Mucosa of descending colon (tissue), 3 donors: ENCODE measurements around the gene PCSK6. TPM values are rescaled to one million over a fixed set of nuclear protein-coding genes. Genes with fewer than 3 reads are reported as not detected.
"Not testable (repeated sequence)": the region's sequence is repeated elsewhere in the genome, so short reads cannot be mapped to it uniquely, and the experiment has no call there.

ENCODE experiments used
- ATAC-seq: fragments of 200-7000 bp; cut with Tn5 transposase; one replicate; pipeline ENCODE4 v1.9.1; 2020; ENCODE audit warnings: mild to moderate bottlenecking, moderate library complexity
- DNase-seq, 3 donors: peaks; one replicate each; pipeline ENCODE4 v3.0.0-alpha.2; 2020
- H3K36me3 ChIP-seq: fragments of 200-600 bp; one replicate; pipeline ENCODE4 v1.8.0; 2021; ENCODE audit warnings: low read depth, mild to moderate bottlenecking
- H3K4me1 ChIP-seq: fragments of 200-600 bp; one replicate; pipeline ENCODE4 v1.8.0; 2021; ENCODE audit warnings: low read depth, mild to moderate bottlenecking
- H3K4me3 ChIP-seq: fragments of 200-600 bp; one replicate; pipeline ENCODE4 v1.8.0; 2021; ENCODE audit warnings: mild to moderate bottlenecking
- H3K9me3 ChIP-seq: fragments of 200-600 bp; one replicate; pipeline ENCODE4 v1.8.0; 2021; ENCODE audit warnings: mild to moderate bottlenecking
- intact Hi-C, 2 donors: fragments of 100-400 bp; cut with DNase I in 1 of 2; cut with micrococcal nuclease in 1 of 2; formaldehyde crosslinking; loops; one replicate each; pipeline versions ENCODE4 v1.11.0 to v1.11.1; 2022; cut with DNase I, micrococcal nuclease
- total RNA-seq, 3 donors: library from RNA; stranded (reverse); fragmentation: NEBNext Ultra II Directional in 2 of 3; extraction: Animal tissue kit (Norgen Biotek cat#: 25700) in 2 of 3; gene quantifications; one replicate each; pipeline versions ENCODE4 v1.2.1 to v1.2.4, GENCODE V29; 2021 to 2023
- TF ChIP-seq, protein P1 (sequence below): fragments of 200-600 bp; IDR thresholded peaks from one replicate; pipeline ENCODE4 v1.8.0; 2022; ENCODE audit warnings: antibody characterized with exemption, mild to moderate bottlenecking
- donor health status: DM: no; HTN: no; CAD: no; lungs with moderate emphysema.
- donor health status: DM: no; HTN: no; CAD: no.
- donor health status: DM: no; HTN: yes; CAD: no.

PCSK6 gene
- total RNA-seq, 3 donors from 2014 or later: 21.3 to 58.4 (median 30.3) TPM

DNA sequence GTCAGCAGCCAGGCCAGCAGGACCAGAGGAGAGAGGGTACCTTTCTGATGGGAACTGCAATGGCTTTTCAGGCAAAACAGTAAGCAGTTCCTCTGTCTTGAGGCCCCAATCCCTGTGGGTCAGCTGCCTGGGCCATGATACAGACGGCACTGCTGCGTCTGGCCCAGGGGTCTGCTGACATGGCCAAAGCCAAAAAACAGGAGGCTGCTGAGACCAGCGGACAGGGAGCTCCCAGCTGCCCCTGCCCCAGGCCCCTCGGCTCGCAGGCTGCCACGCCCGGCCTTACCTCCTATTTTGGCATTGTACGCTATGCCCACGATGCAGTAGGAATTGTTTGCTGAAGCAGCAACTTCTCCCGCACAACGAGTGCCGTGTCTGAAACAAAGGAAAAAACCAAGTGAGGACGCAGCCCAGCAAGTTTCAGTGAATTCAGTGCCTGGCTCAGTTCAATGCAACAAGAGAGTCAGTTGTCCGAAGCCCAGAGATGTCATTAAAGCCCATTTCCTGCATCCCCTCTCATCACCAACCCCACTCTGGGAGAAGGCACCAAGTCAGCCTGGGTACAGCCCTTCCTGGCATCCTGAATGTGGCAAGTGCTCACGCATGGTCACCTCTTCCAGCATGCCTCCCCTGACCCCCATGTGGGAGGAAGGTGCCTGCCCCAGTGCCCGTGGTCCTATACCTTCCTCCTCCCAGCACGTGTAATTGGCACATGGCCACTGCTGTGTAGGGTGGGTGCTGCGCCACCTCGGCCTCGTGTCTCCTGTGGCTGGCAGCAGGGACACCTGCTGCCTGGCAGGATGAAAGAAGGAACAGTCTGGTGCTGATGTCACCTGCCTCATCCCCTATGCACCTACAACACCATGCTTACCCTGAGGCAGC lies 61.7 kb downstream of the PCSK6 start:
- DNase-seq (no peak), ATAC-seq (no peak)
- H3K36me3 ChIP-seq: no peaks in the 10 kb centered on the region
- TF ChIP-seq, protein P1, sequence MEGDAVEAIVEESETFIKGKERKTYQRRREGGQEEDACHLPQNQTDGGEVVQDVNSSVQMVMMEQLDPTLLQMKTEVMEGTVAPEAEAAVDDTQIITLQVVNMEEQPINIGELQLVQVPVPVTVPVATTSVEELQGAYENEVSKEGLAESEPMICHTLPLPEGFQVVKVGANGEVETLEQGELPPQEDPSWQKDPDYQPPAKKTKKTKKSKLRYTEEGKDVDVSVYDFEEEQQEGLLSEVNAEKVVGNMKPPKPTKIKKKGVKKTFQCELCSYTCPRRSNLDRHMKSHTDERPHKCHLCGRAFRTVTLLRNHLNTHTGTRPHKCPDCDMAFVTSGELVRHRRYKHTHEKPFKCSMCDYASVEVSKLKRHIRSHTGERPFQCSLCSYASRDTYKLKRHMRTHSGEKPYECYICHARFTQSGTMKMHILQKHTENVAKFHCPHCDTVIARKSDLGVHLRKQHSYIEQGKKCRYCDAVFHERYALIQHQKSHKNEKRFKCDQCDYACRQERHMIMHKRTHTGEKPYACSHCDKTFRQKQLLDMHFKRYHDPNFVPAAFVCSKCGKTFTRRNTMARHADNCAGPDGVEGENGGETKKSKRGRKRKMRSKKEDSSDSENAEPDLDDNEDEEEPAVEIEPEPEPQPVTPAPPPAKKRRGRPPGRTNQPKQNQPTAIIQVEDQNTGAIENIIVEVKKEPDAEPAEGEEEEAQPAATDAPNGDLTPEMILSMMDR: no peak
- no peaks in the 10 kb centered on the region for H3K4me1 ChIP-seq
- no peaks in the 10 kb centered on the region for H3K9me3 ChIP-seq
- no peak overlapping the region for H3K4me3 ChIP-seq
- intact Hi-C loops: no loop called here

DNA sequence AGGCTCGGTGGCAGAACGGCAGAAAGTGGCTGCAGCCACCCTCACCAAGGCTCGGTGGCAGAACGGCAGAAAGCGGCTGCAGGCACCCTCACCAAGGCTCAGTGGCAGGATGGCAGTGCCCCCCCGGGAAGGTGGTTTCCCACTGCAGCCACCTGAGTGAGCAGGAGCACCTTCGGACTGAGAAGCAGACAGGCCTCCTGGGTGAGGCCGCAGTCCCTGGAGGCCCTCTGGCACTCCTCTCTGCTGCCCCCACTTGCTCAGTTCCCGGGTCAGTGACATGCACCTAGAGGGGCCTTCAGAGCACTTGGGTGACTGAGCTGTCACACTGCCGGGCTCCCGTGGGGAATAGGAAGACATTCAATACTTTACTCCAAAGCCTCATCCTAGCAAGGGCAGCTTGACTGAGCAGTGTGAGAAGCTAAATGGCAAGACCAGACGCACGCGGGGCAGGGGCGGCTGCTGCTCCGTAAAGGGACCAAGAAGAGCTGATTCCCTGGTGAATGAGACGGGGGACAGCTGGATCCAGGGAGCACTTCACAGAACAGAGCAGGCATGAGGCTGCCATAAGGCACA lies 62.7 kb downstream of the PCSK6 start:
- TF ChIP-seq, protein P1: no peak
- H3K4me1 ChIP-seq: no peaks in the 10 kb centered on the region
- no peak overlapping the region for H3K4me3 ChIP-seq
- no peaks in the 10 kb centered on the region for H3K9me3 ChIP-seq
- DNase-seq: no peak
- H3K36me3 ChIP-seq: no peaks in the 10 kb centered on the region
- intact Hi-C loops: no loop called here
- no peak for ATAC-seq

DNA sequence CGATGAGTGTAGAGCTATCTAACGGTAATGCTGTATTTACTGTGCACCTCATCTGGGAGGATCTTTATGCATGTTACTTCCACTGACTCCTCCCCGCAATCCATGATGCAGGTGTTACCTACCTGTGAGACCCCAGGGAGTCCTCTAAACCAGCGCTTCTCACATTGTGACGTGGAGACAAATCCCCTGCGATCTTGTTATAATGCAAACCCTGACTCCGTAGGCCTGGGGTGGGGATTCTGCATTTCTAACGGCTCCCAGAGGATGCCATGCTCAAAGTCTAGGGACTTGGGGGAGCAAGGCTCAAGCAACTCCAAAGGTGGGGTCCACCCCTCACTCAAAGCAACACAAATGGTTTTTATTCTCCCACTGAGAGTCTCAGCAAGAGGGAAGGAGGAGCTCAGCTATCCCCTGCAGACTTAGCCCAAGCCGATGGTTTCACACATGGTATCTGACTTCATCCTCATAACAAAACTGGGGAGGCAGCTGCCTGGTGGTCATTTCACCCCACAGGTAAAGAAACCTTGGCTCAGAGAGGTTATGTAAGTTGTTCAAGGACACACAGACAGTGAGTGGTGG lies 63.6 kb downstream of the PCSK6 start:
- H3K4me3 ChIP-seq: no peak overlapping the region
- H3K36me3 ChIP-seq: no peaks in the 10 kb centered on the region
- DNase-seq (no peak), ATAC-seq (no peak)
- TF ChIP-seq, protein P1: no peak
- no peaks in the 10 kb centered on the region for H3K9me3 ChIP-seq
- intact Hi-C loops: no loop called here
- H3K4me1 ChIP-seq: no peaks in the 10 kb centered on the region

DNA sequence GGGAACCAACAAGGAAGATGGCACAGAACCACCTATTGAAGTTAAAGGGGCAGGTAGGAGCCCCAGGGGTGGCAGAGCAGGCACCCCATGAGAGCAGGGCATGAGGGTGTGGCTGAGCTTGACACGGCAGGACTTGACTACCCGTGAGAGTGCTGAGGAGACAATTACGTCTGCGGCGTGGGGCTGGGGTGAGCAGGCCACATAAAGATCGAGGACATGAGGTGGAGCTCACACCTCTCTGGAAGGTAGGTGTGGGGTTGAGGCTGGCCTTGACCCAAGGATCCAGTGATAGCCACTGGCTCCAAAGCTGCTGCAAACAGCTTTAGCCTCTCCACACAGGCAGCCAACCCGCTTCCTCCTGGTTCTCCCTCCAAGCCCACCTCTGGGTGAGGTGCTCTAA lies 64.5 kb downstream of the PCSK6 start:
- intact Hi-C loops: no loop called here
- Histone ChIP-seq H3K4me1 (no peaks in the 10 kb centered on the region), H3K9me3 (no peaks in the 10 kb centered on the region), H3K4me3 (no peak overlapping the region), H3K36me3 (no peaks in the 10 kb centered on the region)
- DNase-seq: no peak
- ATAC-seq: no peak
- TF ChIP-seq, protein P1: no peak

DNA sequence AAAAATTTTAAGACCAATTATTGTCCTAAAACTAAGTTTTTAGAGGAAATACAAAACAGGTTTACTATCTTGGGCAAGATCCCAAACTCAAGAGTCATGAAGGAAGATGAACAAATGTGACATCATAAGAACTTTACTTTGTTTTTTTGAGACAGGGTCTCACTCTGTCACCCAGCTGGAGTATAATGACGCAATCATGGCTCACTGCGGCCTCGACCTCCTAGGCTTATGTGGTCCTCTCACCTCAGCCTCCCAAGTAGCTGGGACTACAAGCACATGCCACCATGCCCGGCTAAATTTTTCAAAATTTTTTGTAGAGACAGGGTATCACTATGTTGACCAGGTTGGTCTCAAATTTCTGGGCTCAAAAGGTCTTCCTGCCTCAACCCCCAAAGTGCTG lies 69.3 kb downstream of the PCSK6 start:
- Histone ChIP-seq H3K9me3 (no peaks in the 10 kb centered on the region), H3K4me1 (no peaks in the 10 kb centered on the region), H3K4me3 (no peak overlapping the region), H3K36me3 (no peaks in the 10 kb centered on the region)
- TF ChIP-seq, protein P1: no peak
- intact Hi-C loops: no loop called here
- DNase-seq: no peak
- ATAC-seq: no peak

DNA sequence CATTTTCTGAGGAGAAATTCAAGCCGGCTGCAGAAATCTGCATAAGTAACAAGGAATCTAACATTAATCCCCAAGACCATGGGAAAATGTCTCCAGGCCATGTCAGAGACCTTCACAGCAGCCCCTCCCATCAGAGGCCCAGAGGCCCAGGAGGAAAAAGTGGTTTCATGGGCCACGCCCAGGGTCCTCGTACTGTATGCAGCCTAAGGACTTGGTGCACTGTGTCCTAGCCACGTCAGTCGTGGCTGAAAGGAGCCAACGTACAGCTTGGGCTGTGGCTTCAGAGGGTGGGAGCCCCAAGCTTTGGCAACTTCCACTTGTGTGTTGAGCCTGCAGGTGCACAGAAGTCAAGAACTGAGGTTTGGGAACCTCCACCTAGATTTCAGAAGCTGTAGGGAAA lies 73.0 kb downstream of the PCSK6 start:
- intact Hi-C loops, H3K4me3 ChIP-seq, H3K9me3 ChIP-seq, H3K4me1 ChIP-seq, ATAC-seq, H3K36me3 ChIP-seq, DNase-seq: not testable (repeated sequence)
